Keratinocyte (primary cell): ENCODE measurements around the gene PRSS33. TPM values are rescaled to one million over a fixed set of nuclear protein-coding genes. Genes with fewer than 3 reads are reported as not detected.

Experiments
- DNase-seq: peaks from one replicate; pipeline ENCODE4 v3.0.0-alpha.2; 2011; ENCODE audit warnings: low read depth, missing footprints, low spot score
- FAIRE-seq: peaks from 2 replicates; lab custom pipeline; 2011; peaks lifted over from hg19 to GRCh38; lab: Jason Lieb, UNC
- H2AFZ ChIP-seq: 2 replicates; pipeline ENCODE4 v1.6.0; 2012; ENCODE audit warnings: low read length, control low read depth, inconsistent platforms; ENCODE audit not compliant: control insufficient read depth
- H3K27ac ChIP-seq: 2 replicates; pipeline ENCODE4 v1.5.1; 2011; ENCODE audit warnings: low read length; ENCODE audit not compliant: control insufficient read depth, insufficient read depth
- H3K27me3 ChIP-seq: 3 replicates; pipeline ENCODE4 v1.6.0; 2011; ENCODE audit warnings: low read length; ENCODE audit not compliant: control insufficient read depth, insufficient read depth; ENCODE audit errors: extremely low read depth
- H3K36me3 ChIP-seq, 2 experiments: 2 replicates in 1 of 2; 3 replicates in 1 of 2; pipeline ENCODE4 v1.5.1; 2011; ENCODE audit warnings: low read length in 2 of 2, mild to moderate bottlenecking in 1 of 2; ENCODE audit not compliant: control insufficient read depth in 2 of 2, insufficient read depth in 2 of 2; ENCODE audit errors: extremely low read depth in 1 of 2
- H3K4me1 ChIP-seq: 3 replicates; pipeline ENCODE4 v1.5.1; 2011; ENCODE audit warnings: low read length; ENCODE audit not compliant: control insufficient read depth, insufficient read depth; ENCODE audit errors: extremely low read depth
- H3K4me2 ChIP-seq: 3 replicates; pipeline ENCODE4 v1.6.0; 2011; ENCODE audit warnings: low read depth, low read length; ENCODE audit not compliant: control insufficient read depth, insufficient read depth; ENCODE audit errors: extremely low read depth
- H3K4me3 ChIP-seq, 3 experiments: fragments of 200-600 bp in 1 of 3; sonication (generic) in 1 of 3; 2 replicates in 2 of 3; 3 replicates in 1 of 3; pipeline ENCODE4 v1.5.1; 2011 to 2016; ENCODE audit warnings: low read length in 3 of 3, mild to moderate bottlenecking in 3 of 3, control low read depth in 2 of 3, inconsistent platforms in 1 of 3, low read depth in 1 of 3, mixed read lengths in 1 of 3, mixed run types in 1 of 3, moderate library complexity in 1 of 3; ENCODE audit not compliant: control insufficient read depth in 2 of 3, insufficient read depth in 2 of 3; ENCODE audit errors: extremely low read depth in 1 of 3
- H3K79me2 ChIP-seq: 2 replicates; pipeline ENCODE4 v1.6.0; 2012; ENCODE audit warnings: low read length; ENCODE audit not compliant: control insufficient read depth, insufficient read depth
- H3K9ac ChIP-seq: 3 replicates; pipeline ENCODE4 v1.6.0; 2011; ENCODE audit warnings: low read length; ENCODE audit not compliant: control insufficient read depth, insufficient read depth; ENCODE audit errors: extremely low read depth
- H3K9me1 ChIP-seq: 3 replicates; pipeline ENCODE4 v1.6.0; 2011; ENCODE audit warnings: low read length; ENCODE audit not compliant: control insufficient read depth, insufficient read depth; ENCODE audit errors: extremely low read depth
- H3K9me3 ChIP-seq: 2 replicates; pipeline ENCODE4 v1.5.1; 2012; ENCODE audit warnings: low read depth, low read length; ENCODE audit not compliant: control insufficient read depth
- H4K20me1 ChIP-seq: 3 replicates; pipeline ENCODE4 v1.6.0; 2011; ENCODE audit warnings: low read length; ENCODE audit not compliant: control insufficient read depth, insufficient read depth; ENCODE audit errors: extremely low read depth
- EZH2 ChIP-seq: IDR thresholded peaks from one replicate; pipeline ENCODE4 v1.6.1; 2012; ENCODE audit warnings: inconsistent platforms, mild to moderate bottlenecking, low read length, moderate library complexity
- dilution Hi-C: fragments of 300-500 bp; cut with MboI; formaldehyde crosslinking; loops from one replicate; pipeline ENCODE4 v1.7.0; 2020; ENCODE audit warnings: low sequenced_read_pairs; ENCODE audit not compliant: extremely low pct_ligation_motif_present
- polyA plus RNA-seq, 5 experiments: library from polyadenylated mRNA; depleted of rRNA in 3 of 5; stranded (reverse) in 3 of 5; stranded (forward) in 1 of 5; unstranded in 1 of 5; fragments of >200 nt; gene quantifications; 1 replicate in 1 of 5; 2 replicates in 3 of 5; 3 replicates in 1 of 5; pipeline versions ENCODE4 v1.2.1 to v1.2.3, GENCODE V29; 2011 to 2012; ENCODE audit warnings: missing spikeins in 2 of 5, low read depth in 1 of 5, low replicate concordance in 1 of 5
- TF ChIP-seq, protein P1 (sequence below), 3 experiments: IDR thresholded peaks in 1 of 3; conservative IDR thresholded peaks in 1 of 3; optimal IDR thresholded peaks in 1 of 3; 2 replicates in 2 of 3; 3 replicates in 1 of 3; pipeline versions ENCODE3 to v1.5.1; 2011; ENCODE audit warnings: low read length in 3 of 3, mild to moderate bottlenecking in 3 of 3, moderate library complexity in 2 of 3, control low read depth in 1 of 3, inconsistent platforms in 1 of 3; ENCODE audit not compliant: insufficient read depth in 2 of 3; ENCODE audit errors: extremely low read depth in 1 of 3

PRSS33 gene
- polyA plus RNA-seq, 1 donor (not counting 4 experiments of a cell fraction or from before 2014, with no cell fraction given) = not detected

DNA sequence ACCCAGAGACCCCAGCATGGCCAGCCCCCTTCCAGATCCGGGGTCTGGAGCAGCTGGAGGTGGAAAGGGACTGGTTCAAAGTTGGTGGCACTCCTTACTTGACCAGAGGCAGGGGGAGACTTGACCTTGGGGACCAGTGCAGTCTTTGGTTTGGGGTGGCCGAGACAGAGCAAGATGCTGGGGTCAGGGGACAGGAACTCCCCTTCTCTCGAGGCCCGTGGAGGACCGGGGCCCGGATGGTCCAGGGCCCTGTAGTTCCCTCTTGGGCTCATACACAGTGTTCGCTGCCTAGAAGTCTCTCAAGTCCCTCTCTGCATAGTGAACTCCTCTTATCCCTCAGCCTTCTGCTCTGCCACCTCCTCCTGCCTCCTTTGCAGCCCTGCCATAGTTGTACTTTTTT lies 601 bp upstream of the PRSS33 start:
- no peaks in the 10 kb centered on the region for H3K9me1 ChIP-seq
- FAIRE-seq (no peak), DNase-seq (no peak)
- no peak overlapping the region for H3K9ac ChIP-seq
- TF ChIP-seq EZH2 = no peak
- TF ChIP-seq, protein P1, sequence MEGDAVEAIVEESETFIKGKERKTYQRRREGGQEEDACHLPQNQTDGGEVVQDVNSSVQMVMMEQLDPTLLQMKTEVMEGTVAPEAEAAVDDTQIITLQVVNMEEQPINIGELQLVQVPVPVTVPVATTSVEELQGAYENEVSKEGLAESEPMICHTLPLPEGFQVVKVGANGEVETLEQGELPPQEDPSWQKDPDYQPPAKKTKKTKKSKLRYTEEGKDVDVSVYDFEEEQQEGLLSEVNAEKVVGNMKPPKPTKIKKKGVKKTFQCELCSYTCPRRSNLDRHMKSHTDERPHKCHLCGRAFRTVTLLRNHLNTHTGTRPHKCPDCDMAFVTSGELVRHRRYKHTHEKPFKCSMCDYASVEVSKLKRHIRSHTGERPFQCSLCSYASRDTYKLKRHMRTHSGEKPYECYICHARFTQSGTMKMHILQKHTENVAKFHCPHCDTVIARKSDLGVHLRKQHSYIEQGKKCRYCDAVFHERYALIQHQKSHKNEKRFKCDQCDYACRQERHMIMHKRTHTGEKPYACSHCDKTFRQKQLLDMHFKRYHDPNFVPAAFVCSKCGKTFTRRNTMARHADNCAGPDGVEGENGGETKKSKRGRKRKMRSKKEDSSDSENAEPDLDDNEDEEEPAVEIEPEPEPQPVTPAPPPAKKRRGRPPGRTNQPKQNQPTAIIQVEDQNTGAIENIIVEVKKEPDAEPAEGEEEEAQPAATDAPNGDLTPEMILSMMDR (optimal IDR thresholded peaks at IDR 0.05 in 1 of 3, IDR thresholded peaks at IDR 0.05 in 1 of 3, conservative IDR thresholded peaks at IDR 0.05 in 1 of 3; ENCODE audit: extremely low read depth in 1 of 3, insufficient read depth in 2 of 3, low read length in 3 of 3) = no peak
- H2AFZ ChIP-seq = no peak overlapping the region
- no peaks in the 10 kb centered on the region for H3K9me3 ChIP-seq
- H3K79me2 ChIP-seq = no peaks in the 10 kb centered on the region
- peaks cover 59% of the 10 kb centered on the region for H3K27me3 ChIP-seq
- H3K4me3 ChIP-seq = no peak overlapping the region
- H3K27ac ChIP-seq = no peak overlapping the region
- dilution Hi-C loops = no loop called here
- H3K4me2 ChIP-seq = no peak overlapping the region
- H3K36me3 ChIP-seq = no peaks in the 10 kb centered on the region
- H3K4me1 ChIP-seq = no peaks in the 10 kb centered on the region
- H4K20me1 ChIP-seq = no peaks in the 10 kb centered on the region

DNA sequence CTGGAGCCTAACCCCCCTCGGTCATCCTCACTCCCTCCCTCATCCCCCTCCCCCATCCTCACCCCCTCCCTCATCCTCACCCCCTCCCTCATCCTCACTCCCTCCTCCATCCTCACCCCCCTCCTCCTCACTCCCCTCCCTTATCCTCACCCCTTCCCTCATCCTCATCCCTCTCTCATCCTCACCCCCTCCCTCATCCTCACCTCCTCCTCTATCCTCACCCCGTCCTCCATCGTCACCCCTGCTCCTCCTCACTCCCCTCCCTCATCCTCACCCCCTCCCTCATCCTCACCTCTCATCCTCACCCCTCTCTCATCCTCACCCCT lies 571 bp downstream of the PRSS33 start:
- Histone ChIP-seq H2AFZ (no peak overlapping the region), H3K4me1 (no peaks in the 10 kb centered on the region), H4K20me1 (no peaks in the 10 kb centered on the region), H3K4me2 (no peak overlapping the region), H3K9me3 (no peaks in the 10 kb centered on the region), H3K9me1 (no peaks in the 10 kb centered on the region), H3K9ac (no peak overlapping the region), H3K36me3 (no peaks in the 10 kb centered on the region), H3K4me3 (no peak overlapping the region), H3K79me2 (no peaks in the 10 kb centered on the region), H3K27me3 (peaks cover 59% of the 10 kb centered on the region), H3K27ac (no peak overlapping the region)
- DNase-seq (no peak), FAIRE-seq (no peak)
- TF ChIP-seq, protein P1 (optimal IDR thresholded peaks at IDR 0.05 in 1 of 3, IDR thresholded peaks at IDR 0.05 in 1 of 3, conservative IDR thresholded peaks at IDR 0.05 in 1 of 3; ENCODE audit: extremely low read depth in 1 of 3, insufficient read depth in 2 of 3, low read length in 3 of 3) = no peak
- no peak for TF ChIP-seq EZH2
- dilution Hi-C loops = no loop called here
